NCI-H345 (cell line): ENCODE data around the gene INSC.

Source experiments
- DNase-seq: peaks from one replicate; lab custom pipeline; 2025; lab: John Stamatoyannopoulos, UW

The INSC gene

GRCh38 chr11:15288863-15289262 is 174.1 kb downstream of the INSC start:
- no peak for DNase-seq

- DNase-seq = peak; percentile 6
These were observed 175.0 kb downstream of the INSC start for GRCh38 chr11:15289723-15290122.

GRCh38 chr11:15291885-15292284 is 177.2 kb downstream of the INSC start:
- DNase-seq = no peak

GRCh38 chr11:15293975-15294620 is 179.4 kb downstream of the INSC start:
- no peak for DNase-seq

GRCh38 chr11:15295695-15296094 is 181.0 kb downstream of the INSC start:
- no peak for DNase-seq
